Epithelial cell of esophagus (primary cell): ENCODE measurements around the gene ZEB1.

Experiments
- DNase-seq: peaks from one replicate; pipeline ENCODE4 v3.0.0; 2010; ENCODE audit warnings: low read depth
- H3K4me3 ChIP-seq: 2 replicates; pipeline ENCODE4 v1.5.1; 2011; ENCODE audit warnings: mild to moderate bottlenecking, low read length, control low read depth
- CTCF ChIP-seq: IDR thresholded peaks from 2 replicates; pipeline ENCODE4 v1.5.1; 2011; ENCODE audit warnings: low read depth, mild to moderate bottlenecking, low read length, control low read depth, inconsistent platforms; ENCODE audit not compliant: insufficient read depth; ENCODE audit errors: missing control alignments

Gene ZEB1

GRCh38 chr10:31317171-31317570, 1.8 kb upstream of the ZEB1 start:
- no peak for DNase-seq
- no peak for TF ChIP-seq CTCF
- H3K4me3 ChIP-seq: no peak overlapping the region

- H3K4me3 ChIP-seq: peak overlapping the region; percentile 81
- no peak for TF ChIP-seq CTCF
- DNase-seq: no peak
These were observed 1.2 kb upstream of the ZEB1 start for GRCh38 chr10:31317652-31318381.

GRCh38 chr10:31318382-31318853, 598 bp upstream of the ZEB1 start:
- peak; percentile 84 for DNase-seq
- peak overlapping the region; percentile 81 for H3K4me3 ChIP-seq
- TF ChIP-seq CTCF: no peak

- no peak for TF ChIP-seq CTCF
- peak overlapping the region; percentile 81 for H3K4me3 ChIP-seq
- DNase-seq: peak; percentile 10
These were observed 860 bp downstream of the ZEB1 start for GRCh38 chr10:31319602-31320549.

GRCh38 chr10:31320550-31321211, 1.7 kb downstream of the ZEB1 start:
- H3K4me3 ChIP-seq: peak overlapping the region; percentile 45
- no peak for TF ChIP-seq CTCF
- peak; percentile 28 for DNase-seq

GRCh38 chr10:31321396-31321941, 2.5 kb downstream of the ZEB1 start:
- no peak for TF ChIP-seq CTCF
- no peak overlapping the region for H3K4me3 ChIP-seq
- no peak for DNase-seq
